Activated CD4-positive, alpha-beta T cell treated with anti-CD3 and anti-CD28 coated beads, Interleukin-10, Interleukin-2, amounts not matched to agents 100 ng/mL and 50 ng/mL, durations not matched to agents 16 hours and 8 hours (primary cell): ENCODE results near the gene ECI1.
"Not testable (repeated sequence)": the region's sequence is repeated elsewhere in the genome, so short reads cannot be mapped to it uniquely, and the experiment has no call there.

Experiments
- DNase-seq: peaks from one replicate; pipeline ENCODE4 v3.0.0-alpha.2; 2020

Gene ECI1

GRCh38 chr16:2209258-2210008 lies 42.0 kb downstream of the ECI1 start:
- no peak for DNase-seq

- DNase-seq: no peak
Observed at GRCh38 chr16:2208772-2209171, 42.6 kb downstream of the ECI1 start.

GRCh38 chr16:2208308-2208707 lies 43.1 kb downstream of the ECI1 start:
- no peak for DNase-seq

- DNase-seq: no peak
Observed at GRCh38 chr16:2207872-2208271, 43.5 kb downstream of the ECI1 start.

- DNase-seq: no peak
Observed at GRCh38 chr16:2206780-2207433, 44.5 kb downstream of the ECI1 start.

GRCh38 chr16:2206420-2206779 lies 45.0 kb downstream of the ECI1 start:
- no peak for DNase-seq

- no peak for DNase-seq
Observed at GRCh38 chr16:2205967-2206313, 45.4 kb downstream of the ECI1 start.

- peak; percentile 93 for DNase-seq
Observed at GRCh38 chr16:2205104-2205966, 46.1 kb downstream of the ECI1 start, which contains the start of gene MLST8. TSS of gene MLST8 (plus strand) at chr16:2205454. CDS start at chr16:2206086, 632 bp downstream.

GRCh38 chr16:2204416-2205103 lies 46.8 kb downstream of the ECI1 start:
- DNase-seq: no peak

GRCh38 chr16:2203119-2203688 lies 48.2 kb downstream of the ECI1 start:
- DNase-seq: not testable (repeated sequence)

- no peak for DNase-seq
Observed at GRCh38 chr16:2200313-2200712, 51.1 kb downstream of the ECI1 start.

GRCh38 chr16:2199621-2200139 lies 51.7 kb downstream of the ECI1 start:
- no peak for DNase-seq

- DNase-seq: no peak
Observed at GRCh38 chr16:2199095-2199494, 52.3 kb downstream of the ECI1 start.

GRCh38 chr16:2198283-2198682 lies 53.1 kb downstream of the ECI1 start:
- no peak for DNase-seq

- DNase-seq: no peak
Observed at GRCh38 chr16:2197765-2198164, 53.6 kb downstream of the ECI1 start.

GRCh38 chr16:2196981-2197511 lies 54.3 kb downstream of the ECI1 start:
- no peak for DNase-seq

- no peak for DNase-seq
Observed at GRCh38 chr16:2196162-2196980, 55.0 kb downstream of the ECI1 start, which contains the start of gene CASKIN1. TSS of gene CASKIN1 (minus strand) at chr16:2196605. CDS start at chr16:2196432, 173 bp downstream.

GRCh38 chr16:2195322-2196161 lies 55.8 kb downstream of the ECI1 start:
- no peak for DNase-seq

- DNase-seq: peak; percentile 56
Observed at GRCh38 chr16:2194852-2195321, 56.5 kb downstream of the ECI1 start.
